ENCODE results near the gene S100A3.
"Not testable (repeated sequence)": the region's sequence is repeated elsewhere in the genome, so short reads cannot be mapped to it uniquely, and the experiment has no call there.

Gene S100A3, protein sequence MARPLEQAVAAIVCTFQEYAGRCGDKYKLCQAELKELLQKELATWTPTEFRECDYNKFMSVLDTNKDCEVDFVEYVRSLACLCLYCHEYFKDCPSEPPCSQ

GRCh38 chr1:153548722-153549688 lies at the start of gene S100A3:
S100A3 (minus strand) TSS chr1:153549258; CDS start chr1:153548485, 773 bp downstream.
- no peak for DNase-seq (ENCODE audit: low read depth)

GRCh38 chr1:153598309-153599172 lies 49.5 kb upstream of the S100A3 start:
- no peak for DNase-seq (ENCODE audit: low read depth)

DNA sequence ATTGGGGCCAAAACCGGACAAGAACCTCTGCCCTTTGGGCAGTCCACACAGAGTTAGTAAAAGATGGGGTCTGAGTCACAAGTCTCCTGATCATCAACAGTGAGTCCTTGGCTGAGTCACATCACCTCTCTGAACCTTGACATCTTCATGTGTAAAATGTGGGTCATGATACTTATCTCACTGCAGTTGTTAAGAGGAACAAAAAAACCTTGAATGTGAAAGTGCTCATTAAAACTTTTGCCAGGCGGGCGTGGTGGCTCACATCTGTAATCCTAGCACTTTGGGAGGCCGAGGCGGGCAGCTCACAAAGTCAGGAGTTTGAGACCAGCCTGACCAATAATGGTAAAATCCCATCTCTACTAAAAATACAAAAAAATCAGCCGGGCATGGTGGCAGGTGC lies 48.1 kb upstream of the S100A3 start:
- no peak for DNase-seq (ENCODE audit: low read depth)

GRCh38 chr1:153592748-153593147 lies 43.7 kb upstream of the S100A3 start:
- no peak for DNase-seq (ENCODE audit: low read depth)

DNA sequence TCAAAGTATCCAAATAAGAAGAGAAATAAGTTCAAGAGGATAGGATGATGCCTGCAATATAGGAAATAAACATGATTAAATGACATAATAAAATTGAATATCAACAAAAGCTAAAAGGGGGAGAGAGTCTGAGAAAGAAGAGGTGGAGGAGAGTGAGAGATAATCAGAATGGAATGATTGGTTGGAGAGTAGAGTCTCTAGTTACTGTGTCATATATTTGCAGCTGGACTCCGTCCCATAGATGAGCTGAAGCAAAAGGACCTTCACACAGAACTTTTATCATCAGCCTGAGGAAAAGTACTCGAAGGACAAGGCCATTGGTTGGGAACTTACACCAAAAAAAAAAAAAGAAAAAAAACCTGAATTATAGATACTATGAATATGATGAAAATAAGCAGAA lies 39.4 kb upstream of the S100A3 start:
- no peak for DNase-seq (ENCODE audit: low read depth)

DNA sequence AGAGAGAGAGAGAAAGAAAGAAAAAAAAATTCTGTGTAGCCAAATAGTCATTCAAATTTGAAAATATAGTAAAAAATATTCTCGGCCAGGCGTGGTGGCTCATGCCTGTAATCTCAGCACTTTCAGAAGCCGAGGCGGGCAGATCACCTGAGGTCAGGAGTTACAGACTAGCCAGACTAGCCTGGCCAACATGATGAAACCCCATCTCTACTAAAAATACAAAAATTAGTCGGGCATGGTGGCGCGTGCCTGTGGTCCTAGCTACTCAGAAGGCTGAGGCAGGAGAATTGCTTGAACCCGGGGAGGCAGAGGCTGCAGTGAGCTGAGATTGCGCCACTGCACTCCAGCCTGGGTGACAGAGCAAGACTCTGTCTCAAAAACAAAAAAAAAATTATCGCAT lies 39.0 kb upstream of the S100A3 start:
- DNase-seq (ENCODE audit: low read depth), result not testable (repeated sequence)

GRCh38 chr1:153587314-153587713 lies 38.3 kb upstream of the S100A3 start:
- no peak for DNase-seq (ENCODE audit: low read depth)

DNA sequence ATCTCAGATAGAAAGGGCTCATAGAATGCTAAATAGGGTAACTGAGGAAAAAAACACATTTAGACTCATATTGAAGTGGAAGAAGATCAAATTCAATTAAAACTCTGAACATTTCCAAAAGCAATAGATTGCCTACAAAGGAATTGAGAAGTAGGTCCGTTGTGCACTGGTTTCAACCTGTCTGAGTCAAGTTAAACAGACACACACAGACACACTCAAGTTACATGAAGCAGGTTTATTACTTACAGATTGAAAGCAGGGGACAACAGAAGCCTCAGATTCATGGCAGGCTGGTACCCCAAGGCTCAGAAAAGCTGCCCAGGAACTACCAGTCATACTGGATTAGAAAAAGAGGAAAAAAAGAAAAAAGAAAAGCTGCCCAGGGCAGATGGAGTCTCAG lies 37.3 kb upstream of the S100A3 start:
- no peak for DNase-seq (ENCODE audit: low read depth)

DNA sequence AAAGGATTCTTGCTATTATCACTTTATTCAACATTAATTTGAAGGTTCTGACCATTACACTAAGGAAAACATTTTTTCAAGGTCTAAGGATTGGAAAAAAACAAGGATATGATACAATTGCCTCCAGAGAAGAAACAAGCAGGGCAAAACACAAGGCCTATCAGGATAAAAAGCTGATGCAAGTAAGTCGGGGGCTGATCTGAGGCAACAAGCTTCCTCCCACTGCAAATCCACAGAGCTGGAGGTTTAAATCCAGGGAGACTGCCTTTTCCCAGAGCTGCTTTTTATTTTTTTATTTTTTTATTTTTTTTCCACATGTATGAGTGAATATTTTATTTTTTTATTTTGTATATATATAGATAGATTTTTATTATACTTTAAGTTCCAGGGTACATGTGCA lies 35.9 kb upstream of the S100A3 start:
- DNase-seq (ENCODE audit: low read depth), result no peak

- no peak for DNase-seq (ENCODE audit: low read depth)
These were observed 34.9 kb upstream of the S100A3 start for GRCh38 chr1:153583976-153584375.

DNA sequence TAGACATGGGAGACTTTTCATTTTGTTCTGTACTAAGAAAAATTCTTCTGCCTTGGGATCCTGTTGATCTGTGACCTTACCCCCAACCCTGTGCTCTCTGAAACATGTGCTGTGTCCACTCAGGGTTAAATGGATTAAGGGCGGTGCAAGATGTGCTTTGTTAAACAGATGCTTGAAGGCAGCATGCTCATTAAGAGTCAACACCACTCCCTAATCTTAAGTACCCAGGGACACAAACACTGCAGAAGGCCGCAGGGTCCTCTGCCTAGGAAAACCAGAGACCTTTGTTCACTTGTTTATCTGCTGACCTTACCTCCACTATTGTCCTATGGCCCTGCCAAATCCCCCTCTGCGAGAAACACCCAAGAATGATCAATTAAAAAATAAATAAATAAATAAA lies 34.5 kb upstream of the S100A3 start:
- not testable (repeated sequence) for DNase-seq (ENCODE audit: low read depth)

GRCh38 chr1:153582836-153583235 lies 33.8 kb upstream of the S100A3 start:
- DNase-seq (ENCODE audit: low read depth), result not testable (repeated sequence)

DNA sequence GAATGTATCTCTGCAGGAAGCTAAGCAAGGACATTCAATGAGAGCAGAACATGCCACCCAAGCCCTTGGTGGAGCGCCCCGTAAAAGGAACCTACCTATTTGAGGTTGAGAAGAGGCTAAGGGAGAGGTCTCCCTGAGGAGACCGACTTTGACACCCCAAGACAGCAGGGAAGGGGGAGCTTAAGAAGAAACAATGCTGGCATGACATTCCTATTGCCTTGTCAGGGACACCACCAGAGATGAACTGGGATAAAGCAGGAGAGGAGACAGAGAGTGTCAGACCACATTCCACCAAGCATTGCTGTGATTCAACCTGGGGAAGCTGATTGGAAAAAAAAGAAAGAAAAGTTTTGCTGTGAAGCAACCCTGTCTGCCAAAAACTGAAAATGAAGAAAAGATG lies 29.9 kb upstream of the S100A3 start:
- no peak for DNase-seq (ENCODE audit: low read depth)

GRCh38 chr1:153578490-153578889 lies 29.4 kb upstream of the S100A3 start:
- DNase-seq (ENCODE audit: low read depth), result no peak

- no peak for DNase-seq (ENCODE audit: low read depth)
These were observed 28.6 kb upstream of the S100A3 start for GRCh38 chr1:153577624-153578051.

- DNase-seq (ENCODE audit: low read depth), result no peak
These were observed 28.1 kb upstream of the S100A3 start for GRCh38 chr1:153577138-153577537.

DNA sequence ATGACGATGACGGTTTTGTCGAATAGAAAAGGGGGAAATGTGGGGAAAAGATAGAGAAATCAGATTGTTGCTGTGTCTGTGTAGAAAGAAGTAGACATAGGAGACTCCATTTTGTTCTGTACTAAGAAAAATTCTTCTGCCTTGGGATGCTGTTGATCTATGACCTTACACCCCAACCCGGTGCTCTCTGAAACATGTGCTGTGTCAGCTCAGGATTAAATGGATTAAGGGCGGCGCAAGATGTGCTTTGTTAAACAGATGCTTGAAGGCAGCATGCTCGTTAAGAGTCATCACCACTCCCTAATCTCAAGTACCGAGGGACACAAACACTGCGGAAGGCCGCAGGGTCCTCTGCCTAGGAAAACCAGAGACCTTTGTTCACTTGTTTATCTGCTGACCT lies 26.4 kb upstream of the S100A3 start:
- not testable (repeated sequence) for DNase-seq (ENCODE audit: low read depth)

GRCh38 chr1:153575081-153575491 lies 26.0 kb upstream of the S100A3 start:
- not testable (repeated sequence) for DNase-seq (ENCODE audit: low read depth)

DNA sequence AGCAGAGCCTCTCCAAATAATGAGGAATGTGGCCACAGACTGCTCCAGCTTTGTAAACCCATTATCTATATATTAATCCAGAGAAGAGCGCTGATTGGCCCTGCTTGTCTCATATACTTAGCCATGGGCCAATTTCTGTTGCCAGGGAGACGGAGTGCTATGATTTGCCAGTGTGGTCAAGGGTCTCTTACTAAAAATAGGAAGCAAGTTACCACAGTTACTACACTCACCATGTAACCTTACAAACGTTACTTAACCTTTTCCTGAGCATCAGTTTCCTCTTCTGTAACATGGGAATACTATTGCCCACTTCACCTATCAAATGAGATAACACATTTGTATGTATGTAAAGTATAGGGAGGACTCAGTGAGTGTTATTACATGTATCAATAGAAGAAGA lies 24.3 kb upstream of the S100A3 start:
- DNase-seq (ENCODE audit: low read depth), result no peak

GRCh38 chr1:153572569-153573015 lies 23.5 kb upstream of the S100A3 start:
- DNase-seq (ENCODE audit: low read depth), result no peak

GRCh38 chr1:153571706-153572105 lies 22.6 kb upstream of the S100A3 start:
- no peak for DNase-seq (ENCODE audit: low read depth)

DNA sequence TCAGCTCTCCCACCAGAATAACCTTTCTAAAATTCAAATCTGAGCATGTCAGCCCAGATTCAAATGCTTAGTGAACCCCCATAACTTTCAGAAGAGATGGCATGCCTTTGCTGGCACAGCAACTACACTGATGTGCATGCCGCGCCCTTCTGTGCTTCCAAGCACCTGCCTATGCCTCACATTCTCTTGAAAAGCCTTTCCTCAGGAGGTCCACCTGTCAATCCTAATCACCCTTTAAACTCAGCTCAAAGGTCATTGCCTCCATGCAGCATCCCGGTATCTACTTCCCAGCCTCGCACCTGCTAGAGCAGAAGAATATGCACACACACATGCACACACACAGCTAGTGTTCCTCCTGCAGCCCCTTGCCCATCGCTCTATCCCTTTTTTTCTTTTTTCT lies 21.8 kb upstream of the S100A3 start:
- no peak for DNase-seq (ENCODE audit: low read depth)
